ENCODE data around the gene CACNA2D3.

The CACNA2D3 gene

DNA sequence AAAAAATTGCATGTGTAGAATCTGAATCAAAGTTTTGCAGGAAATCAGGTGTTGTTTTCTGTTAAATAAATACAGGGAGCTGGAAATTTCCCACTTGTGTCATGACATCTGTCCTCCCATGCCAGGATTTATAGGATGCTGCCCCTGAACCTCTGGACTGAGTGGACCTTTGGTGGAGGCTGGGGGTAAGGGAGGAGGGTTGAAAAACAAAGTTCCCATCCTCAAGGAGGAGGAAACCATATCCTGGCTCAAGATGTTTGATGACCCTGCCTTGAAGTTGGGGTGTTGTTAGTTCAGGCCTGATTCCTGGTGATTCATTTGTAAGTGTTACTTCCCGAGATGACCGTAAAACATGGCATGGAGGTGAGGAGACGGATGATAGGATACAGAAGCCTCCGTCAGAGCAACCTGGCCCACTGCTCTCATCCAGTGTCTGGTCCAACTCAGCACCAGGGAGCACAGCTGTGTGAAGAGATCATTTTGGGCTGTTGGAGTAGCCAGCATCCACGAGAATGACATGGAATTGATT, 223.6 kb downstream of the CACNA2D3 start:
- DNase-seq: no peak

DNA sequence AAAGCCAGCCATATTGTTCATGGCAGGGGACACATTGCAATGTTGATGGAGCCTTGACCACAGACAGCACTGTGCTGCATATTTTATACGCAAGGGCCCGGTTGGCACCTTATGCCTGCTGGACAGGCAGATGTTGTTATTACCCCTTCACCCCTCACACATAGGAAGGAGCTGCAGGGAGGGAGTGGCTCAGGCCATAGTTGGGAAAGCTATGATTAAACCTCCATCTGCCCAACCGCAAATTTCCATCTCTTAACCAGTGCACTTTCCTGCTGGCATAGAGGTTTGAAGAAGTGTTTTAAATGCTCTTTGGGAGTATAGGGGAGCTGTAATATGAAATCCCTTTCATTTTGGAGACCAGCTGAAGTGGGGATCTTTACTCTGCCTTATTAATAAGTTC, 224.7 kb downstream of the CACNA2D3 start:
- no peak for DNase-seq

DNA sequence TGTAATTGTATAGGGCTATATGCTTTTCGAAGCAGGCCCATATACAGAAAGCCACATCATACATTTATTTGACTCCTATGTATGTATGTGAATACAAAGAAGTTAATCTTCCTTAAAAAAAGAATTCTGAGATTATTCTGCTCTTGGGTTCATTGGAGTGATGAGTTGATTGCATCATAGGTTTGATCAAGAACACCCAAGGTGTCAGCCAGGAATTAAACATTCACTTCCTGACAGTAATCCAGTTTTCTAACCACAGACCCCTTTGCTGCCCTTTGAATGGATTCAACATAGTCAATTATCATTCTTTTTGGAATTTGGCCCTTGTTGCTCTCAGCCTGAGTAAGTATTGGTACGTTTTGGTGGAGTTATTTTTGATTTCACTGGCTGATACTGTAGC, 225.6 kb downstream of the CACNA2D3 start:
- DNase-seq: no peak

DNA sequence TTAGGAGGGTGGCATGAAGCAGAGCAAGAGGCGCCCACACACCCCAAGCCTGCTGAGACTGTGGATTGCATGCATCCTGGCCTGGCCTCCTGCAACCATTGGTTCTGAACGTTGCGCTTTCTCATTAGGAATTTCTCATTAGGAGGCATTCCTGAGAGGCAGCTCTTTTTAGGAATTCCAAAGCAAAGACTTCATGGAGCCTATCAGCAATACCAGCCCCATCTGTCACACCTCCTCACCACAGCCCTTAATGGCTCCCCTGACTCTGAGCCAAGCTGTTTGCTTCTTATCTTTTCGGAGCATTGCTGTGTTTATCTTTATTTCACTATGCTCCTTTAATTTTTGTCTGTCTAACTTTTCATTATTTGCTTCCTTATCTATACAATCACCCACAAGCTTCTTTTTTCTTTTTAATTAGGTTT, 226.9 kb downstream of the CACNA2D3 start:
- DNase-seq: no peak

DNA sequence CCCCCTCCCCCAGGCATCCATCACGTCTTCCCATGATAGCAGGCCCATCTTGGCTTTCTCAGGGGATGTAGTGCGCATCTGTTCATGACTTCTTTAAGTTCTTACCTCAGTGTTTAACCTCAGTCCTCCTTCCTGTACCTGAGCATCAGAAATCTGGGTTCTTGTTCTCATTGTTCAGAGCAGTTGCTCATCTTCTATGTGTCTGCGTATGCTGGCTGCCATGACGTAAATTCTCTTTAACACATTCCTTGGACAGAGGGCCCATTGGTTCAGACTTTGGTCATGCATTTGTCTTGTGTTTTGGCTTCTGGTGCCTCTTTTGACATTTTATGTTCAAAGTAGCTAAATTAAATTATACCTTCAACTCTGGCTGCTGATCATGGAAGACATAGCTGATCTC, 227.3 kb downstream of the CACNA2D3 start:
- no peak for DNase-seq

DNA sequence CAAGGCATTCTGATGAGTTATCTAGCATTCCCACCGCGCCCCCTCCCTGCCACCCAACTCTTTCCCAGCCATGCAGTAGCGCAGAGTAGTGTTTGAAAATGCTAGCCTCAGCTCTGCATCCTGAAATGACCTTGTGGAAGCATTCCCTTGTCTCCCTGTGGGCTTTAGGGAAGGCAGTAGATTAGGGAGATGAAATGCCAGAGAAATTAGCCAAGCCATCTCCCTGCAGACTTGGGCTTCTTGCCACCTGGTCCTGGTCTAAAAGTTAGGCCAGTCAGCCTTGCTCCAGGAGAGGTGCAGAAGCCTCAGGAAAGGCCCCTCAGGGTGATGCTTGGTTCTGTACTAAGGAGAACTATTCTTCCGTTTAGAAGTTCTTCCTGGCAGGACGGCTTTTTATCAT, 231.2 kb downstream of the CACNA2D3 start:
- no peak for DNase-seq

DNA sequence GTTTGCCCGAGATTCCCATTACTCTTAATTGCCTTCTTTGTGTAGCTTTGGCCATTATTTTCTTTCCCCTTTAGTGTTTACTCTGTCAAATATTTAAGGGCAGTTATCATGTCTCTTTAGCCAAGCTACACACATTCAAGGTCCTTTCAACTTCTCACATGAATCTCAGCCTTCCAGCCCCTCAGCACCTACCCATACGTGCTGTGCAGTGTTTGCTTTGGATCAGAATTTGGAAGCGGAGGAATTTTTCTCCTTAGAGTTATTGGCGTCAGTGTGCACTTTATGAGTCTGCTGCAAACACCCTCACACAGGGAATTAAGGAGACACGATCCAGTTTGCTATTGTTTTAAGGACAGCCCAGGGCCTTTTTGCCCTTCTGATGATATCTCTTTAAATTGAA, 231.6 kb downstream of the CACNA2D3 start:
- DNase-seq: no peak

DNA sequence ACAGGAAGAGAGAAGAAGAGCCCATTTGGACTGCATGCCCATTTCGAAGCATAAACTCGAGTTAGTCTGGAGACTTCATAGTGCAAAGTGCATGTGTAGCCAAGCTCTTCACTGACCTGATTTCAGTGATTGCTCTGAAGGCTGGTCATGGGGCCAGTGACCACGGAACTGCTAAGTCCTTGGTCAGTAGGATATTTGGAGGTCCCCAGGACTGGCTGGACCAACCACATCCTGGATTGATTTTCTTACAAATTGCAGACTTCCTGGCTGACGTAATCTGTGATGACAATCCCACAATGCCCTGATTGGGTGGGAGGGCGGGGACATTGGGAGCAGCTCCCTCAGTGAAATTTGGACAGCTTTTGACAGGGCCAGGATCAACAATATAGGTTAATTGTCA, 233.4 kb downstream of the CACNA2D3 start:
- DNase-seq: no peak

DNA sequence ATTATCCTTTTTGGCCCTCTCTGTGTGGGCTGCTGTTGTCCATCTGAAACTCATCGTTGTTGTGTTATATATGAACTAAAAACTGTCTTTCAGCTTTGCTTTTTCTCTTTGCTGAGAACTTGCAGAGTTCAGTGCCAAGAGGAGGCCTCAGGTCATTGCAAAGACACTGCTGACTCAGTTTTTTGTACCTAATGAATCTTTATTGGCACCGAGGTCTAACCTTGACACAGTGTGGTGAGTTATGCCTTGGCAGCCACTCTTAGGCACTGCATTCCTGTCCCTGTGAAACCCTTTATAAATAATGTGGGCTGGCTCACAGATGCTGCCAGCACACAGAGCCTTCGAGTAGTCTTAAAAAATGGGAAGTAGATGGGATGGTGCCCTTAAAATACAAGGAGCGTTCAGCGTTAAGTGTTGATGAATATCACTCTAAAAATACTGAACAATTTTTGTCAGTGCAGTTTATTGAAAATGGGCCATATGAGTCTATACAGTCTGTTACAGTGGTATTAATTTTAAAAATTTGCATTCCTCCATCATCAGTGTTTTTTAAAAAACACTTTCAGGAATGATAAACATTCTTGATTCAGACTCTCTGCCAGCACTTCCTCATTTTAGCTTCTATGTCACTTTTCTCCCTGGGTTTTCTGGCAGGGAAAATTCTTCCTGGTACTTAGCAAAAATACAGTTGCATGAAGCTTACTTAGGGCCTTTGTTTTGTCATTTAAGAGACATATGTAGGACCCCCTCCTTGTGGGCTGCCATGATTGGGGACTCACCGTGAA, 234.1 kb downstream of the CACNA2D3 start:
- no peak for DNase-seq

DNA sequence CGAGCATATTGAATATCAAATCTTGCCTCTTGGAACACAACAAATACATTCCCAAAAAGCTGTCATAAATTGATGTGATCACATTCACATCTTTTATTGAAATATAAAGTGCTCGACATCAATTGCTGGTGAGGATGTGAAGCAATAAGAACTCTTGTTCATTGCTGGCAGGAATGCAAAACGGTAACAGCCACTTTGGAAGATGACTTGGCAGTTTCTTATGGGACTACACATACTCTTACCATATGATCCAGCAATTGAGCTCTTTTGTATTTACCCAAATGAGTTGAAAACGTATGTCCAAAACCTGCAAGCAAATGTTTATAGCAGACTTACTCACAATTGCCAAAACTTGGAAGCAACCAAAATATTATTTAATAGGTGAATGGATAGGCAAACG, 234.9 kb downstream of the CACNA2D3 start:
- no peak for DNase-seq

DNA sequence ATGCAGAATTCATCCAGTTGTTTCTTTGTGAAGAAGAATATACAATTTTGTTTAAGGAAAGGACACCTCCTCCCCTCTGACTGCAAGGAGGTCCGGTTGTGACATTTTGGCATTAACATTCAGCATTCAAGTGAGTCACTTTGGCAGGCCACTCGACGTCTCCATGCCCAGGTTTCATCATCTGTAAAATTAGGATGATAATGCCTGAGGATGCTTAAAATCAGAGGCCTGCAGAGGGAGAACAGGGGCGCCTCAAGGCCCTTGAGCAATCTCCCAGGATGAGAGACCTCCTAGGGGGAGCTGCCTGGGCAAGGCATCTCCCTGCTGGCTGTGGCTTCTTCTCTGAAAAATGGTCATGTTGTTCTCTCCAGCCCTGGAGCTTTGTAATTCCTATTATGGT, 236.0 kb downstream of the CACNA2D3 start:
- DNase-seq: no peak

DNA sequence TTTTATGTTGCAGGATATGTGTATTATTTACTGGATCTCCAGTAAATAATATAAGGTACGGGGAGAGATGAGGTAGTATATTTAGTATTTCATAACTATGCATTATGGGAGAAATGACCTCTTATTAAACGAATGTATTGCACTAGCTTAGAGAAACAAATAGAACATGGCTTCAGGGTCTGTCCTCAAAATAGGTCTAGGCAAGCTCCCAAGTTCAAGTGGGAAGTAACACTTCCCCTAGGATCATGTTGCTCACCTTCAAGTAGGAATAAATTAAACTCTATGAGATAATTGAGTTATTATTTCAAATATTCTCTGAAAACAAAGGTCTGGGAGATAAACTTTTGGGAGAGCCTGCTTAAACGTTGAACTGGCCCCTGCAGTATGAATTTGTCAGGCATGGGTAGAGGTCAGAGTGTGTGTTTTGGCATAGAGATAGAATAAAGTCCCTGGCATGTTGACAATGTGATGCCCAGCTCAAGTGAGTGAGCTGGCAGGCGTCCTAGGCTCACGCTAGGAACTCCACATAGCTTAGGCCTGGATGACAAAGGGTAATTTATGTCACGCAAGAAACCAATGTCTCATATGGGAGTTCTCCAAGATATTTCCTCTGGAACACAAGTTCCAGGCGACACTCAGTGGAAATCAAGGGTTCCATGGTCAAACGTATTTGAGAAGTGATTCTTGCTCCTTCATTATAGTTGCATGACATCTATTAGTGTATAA, 236.8 kb downstream of the CACNA2D3 start:
- DNase-seq: no peak

DNA sequence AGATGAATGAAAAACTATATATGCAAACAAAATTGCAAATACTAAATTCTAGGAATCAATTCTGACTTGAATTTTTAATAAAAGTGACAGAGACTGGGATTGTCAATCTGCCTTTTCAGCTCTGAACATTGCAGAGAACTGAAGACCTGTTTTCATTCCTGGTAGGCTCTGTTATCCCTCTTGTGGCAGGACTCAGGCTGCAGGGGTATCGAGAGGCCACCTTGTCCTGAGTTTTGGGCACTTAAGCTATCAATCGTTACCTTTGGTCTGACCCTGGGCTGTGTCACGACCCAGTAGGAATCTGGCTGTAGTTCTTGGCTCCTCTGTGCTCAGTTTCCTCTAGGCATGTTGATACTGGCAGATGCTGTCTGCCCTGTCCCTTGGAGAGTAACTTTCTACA, 238.0 kb downstream of the CACNA2D3 start:
- no peak for DNase-seq

DNA sequence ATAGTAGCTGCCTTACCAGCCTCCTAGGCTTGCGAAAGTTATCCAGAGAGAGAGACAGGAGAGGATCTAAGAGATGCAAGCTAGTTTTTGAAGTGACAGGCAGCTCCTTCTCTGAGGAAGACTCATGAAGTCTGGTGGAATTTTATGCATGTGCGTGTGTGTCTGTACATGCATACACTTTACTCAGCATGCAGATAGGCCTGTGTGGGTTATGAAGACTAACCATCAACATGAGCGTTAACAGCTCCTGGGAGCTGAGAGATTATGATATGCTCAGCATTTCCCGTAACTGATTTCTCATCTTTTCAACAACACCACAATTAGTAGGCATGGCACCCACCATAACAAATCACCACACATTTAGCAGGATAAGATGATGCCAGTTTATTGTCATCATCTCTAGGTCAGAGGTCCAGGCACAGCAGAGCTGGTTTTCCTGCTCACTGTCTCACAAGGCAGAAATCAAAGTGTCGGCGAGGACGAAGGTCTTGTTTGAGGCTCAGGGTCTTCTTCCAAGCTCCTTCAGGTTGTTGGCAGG, 239.5 kb downstream of the CACNA2D3 start:
- no peak for DNase-seq

DNA sequence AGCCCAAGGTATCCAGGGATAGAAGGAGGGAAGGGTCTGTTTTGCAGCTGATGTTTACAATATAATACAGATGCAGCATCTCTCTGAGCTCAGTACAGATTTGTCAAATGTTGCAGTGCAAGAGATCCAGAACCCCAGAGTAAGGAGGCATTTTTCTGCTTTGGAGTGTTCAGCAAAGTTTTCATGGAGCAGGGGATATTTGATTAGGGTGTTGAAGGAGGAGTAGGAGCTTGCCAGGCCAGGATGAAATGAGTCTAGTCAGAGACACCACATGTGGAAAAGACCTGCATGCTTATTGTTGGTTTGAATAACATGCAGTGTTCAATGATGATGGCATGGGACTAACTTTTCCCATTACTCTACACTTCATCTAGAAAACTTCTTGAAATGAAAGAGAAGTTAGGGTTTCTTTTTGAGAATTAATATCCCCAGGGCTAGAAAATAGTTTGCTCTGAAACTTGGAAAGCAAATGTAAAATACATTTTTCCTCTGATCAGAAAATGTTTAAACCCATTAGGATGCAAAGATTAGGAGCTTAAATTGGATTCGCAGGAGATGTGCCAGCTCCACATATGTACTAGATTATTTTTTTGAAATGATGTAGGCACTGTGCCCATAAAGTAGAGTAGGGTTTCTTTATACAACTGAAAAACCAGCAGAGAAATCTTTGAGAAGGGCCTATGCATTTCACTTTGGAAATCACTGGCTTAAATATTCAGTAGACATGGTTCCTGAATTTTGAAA, 243.8 kb downstream of the CACNA2D3 start:
- no peak for DNase-seq

DNA sequence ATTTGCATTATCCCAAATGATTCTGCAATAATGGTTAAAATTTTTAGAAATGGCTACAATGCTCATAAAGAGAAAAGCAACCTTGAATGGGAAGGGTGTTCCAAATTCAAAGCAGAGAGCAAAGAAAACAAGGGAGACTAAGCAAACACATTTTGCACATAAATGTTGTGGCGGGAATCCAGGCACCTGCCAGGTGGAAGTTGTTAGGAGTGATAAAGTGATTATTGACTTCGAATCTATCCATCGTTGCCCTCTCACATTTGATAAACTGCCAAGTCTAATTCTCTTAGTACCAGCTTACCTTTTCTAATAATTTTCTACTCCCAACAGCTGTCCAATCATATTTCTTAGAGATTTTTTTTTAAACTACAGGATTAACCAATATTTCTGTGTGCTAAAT, 244.5 kb downstream of the CACNA2D3 start:
- no peak for DNase-seq

DNA sequence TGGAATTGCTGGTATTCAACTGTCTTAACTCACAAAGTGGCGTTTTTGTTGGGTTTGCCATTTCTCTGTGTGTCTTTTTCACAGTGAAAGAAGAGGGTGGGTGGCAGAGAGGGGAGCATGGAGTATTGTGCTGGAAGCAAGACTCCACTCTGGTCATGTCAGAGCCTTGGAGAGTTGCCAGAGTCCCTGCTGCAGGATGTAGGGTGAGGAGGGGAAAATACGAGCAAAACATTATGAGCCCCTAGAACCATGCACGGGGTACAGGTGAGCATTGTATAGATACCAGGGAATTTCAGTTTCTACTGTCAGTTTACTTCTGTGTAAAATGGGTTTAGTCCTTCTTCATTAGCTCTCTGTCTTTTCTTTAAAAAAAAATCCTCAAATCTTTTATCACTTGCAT, 249.9 kb downstream of the CACNA2D3 start:
- DNase-seq: no peak

DNA sequence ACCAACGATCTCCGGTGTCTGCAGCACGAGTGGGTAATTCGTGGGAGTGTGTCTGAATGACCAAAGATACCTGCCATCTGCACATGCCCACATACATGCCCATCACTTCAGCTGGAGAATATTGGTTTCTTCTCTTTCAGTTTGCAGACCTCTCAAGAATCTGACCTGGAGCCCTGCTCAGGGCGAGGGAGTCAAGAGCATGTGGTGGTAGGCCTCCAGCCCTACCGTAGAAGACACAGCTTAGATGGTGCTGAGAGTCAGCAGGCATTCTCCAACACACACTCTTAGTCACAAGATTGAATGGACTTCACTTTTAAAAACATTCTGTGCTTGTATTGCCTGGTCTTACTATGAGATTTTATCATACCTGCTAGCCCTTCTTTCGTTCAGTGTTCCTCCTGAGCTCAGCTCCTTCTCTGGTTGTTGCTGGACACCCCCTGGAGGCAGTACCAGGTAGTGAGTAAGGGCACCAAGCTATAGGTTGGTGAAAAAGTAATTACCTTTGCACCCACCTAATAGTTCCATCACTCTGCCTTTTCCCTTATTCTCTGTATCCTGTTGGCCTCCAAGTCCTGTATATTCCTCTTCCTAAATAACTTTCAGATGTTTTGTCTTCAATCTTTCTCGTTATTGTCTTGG, 252.0 kb downstream of the CACNA2D3 start:
- no peak for DNase-seq

DNA sequence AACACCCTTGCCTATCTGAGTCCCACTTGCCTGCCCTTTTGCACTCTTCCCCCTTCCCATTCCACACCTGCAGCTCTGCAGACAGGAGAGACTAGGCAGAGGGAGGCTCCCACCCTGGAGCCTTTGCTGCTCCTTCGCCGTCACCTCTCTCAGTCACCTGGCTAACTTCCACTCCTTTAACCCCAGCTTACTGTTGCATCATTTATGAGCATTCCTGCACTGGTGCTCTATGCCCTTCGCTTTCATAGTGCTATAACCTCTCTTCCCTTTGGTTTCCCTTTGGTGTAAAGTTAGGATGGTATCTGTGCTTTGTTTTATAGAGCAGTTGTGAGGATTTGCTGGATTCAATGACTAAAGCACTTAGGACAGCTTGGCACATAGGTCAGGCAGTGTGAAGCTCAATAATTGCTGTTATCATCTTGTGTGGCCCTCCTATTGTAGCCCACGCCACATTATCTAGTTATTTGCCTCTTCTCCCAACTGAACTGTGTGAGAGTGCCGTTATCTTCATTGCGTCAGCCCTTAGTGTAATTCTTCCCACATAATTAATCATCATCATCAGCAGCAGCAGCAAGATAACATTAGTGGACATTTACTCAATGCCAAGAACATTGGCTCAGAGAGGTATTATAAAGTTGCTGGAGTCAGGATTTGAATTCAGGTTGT, 253.9 kb downstream of the CACNA2D3 start:
- DNase-seq: no peak

DNA sequence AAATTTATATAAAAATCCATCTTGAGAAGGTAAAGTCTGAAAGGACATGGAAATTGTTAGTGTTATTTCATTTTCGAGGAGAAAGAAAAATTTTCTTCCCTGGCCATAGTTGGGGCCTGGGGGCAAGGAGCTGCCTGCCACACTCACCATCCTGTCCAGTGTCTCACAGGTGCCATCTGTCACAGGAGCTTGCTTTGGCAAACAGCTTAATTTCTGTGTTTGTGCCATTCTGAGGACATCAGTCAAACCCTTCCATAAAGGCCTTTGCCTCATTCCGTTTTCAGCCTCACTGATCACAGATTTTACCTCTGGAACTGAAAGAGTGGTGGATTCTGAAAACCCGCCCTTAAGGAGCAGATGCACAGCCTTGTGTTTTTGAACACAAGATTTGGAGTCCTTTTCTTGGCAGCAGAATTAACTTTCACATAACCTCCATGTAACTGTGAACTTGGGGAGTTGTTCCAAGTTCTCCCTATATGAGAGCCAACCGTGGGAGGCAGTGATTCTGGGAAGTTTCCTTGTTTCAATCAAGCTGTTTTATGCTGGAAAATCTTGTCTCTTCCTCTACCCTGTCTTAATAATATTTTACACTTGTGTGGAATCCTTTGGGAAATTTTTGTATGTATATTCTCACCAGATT, 254.7 kb downstream of the CACNA2D3 start:
- DNase-seq: no peak

DNA sequence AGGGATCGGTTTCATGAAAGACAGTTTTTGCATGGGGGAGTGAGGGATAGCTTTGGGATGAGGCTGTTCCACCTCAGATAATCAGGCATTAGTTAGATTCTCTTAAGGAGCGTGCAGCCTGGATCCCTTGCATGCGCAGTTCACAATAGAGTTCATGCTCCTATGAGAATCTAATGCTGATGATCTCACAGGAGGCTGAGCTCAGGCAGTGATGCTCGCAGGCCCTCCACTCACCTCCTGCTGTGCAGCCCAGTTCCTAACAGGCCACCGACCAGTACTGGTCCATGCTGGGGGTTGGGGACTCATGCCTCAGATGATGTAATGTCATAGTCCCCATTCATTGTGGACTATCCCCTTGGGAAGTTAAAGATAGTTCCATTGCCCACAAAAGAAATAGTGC, 255.8 kb downstream of the CACNA2D3 start:
- DNase-seq: no peak

DNA sequence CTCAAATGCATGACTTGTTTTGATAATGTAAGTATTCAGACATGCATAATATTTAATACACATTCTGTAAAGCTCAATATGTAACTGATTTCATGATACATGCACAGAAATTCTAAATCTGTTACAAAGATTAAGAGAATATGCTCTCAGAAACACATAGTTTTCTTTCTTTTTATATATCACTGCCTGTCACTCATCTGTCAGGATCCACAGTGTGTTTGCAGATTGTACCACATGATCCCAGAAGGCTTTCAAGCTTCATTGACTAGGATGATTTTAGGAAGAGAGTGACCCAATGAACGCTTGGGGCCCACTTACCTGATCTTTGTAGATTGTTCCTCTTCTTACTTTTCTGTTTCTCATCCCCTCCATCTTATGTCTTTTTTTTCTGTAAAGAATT, 261.9 kb downstream of the CACNA2D3 start:
- DNase-seq: no peak

Measured in activated CD4-positive, CD25-positive, alpha-beta regulatory T cell (primary cell).